ENCODE measurements around the gene PODNL1. TPM values are rescaled to one million over a fixed set of nuclear protein-coding genes. Genes with fewer than 3 reads are reported as not detected.

PODNL1 gene
- total RNA-seq, 1 donor from 2014 or later = 0.18 TPM

- DNase-seq (ENCODE audit: extremely low read depth, low read depth, low spot score) = no peak
These were observed 38.2 kb downstream of the PODNL1 start for GRCh38 chr19:13899912-13900584.

GRCh38 chr19:13899393-13899792, 38.8 kb downstream of the PODNL1 start:
- DNase-seq (ENCODE audit: extremely low read depth, low read depth, low spot score) = no peak

DNA sequence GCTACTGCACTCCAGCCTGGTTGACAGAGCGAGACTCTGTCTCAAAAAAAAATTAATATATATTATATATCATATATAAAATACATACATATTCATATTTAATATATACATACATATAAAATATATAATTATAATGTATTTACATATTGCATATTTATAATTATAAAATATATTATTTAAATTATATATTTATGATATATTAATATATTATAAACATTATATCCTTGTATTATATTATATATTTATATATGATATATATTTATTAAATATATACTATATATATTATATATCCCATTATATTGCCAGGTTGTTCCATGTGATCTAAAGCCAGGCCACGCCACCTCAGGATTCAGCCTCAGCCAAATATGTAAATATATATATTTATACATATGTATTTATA, 42.0 kb downstream of the PODNL1 start:
- DNase-seq (ENCODE audit: extremely low read depth, low read depth, low spot score) = no peak

- no peak for DNase-seq (ENCODE audit: extremely low read depth, low read depth, low spot score)
These were observed 43.7 kb downstream of the PODNL1 start for GRCh38 chr19:13894552-13894951.

DNA sequence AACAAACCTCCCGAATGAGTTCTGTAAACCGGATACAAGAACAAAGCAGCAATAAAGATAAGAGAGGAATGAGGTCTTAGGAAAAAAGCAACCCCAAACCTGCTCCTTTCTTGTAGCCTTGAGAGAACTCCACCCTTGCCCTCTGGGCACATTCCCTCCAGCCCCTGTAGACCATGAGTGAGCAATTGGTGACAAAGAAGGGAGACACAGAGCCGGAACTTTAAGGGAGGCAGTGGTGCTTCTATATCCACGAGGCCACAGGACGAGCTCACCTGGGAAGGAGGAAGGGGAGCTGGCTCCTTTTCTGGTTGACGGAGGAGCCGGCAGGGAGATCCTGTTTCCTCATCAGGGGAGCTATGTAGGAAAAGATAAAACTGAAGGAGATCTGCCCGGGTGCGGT, 45.3 kb downstream of the PODNL1 start:
- no peak for DNase-seq (ENCODE audit: extremely low read depth, low read depth, low spot score)

DNA sequence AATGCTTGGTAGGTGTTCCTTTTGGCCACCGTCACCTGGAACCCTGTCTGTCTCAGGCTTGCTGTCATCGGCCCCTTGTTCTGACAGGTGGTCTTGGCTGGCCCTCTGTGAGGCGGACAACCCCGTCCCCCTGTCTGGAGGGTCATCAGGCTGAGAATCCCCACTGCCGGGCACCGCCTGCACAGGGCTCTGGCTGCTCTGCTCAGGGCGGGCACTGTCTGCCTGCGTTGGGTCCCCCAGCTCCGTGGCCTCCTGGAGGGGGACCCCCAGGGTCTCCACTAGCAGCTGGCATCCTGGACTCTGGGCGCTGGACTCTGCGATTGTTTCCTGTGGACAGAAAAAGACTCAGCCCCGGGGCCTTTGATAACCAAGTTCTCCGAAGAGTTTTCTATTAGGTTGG, 48.1 kb downstream of the PODNL1 start:
- DNase-seq (ENCODE audit: extremely low read depth, low read depth, low spot score) = no peak

GRCh38 chr19:13888281-13888680, 49.9 kb downstream of the PODNL1 start:
- no peak for DNase-seq (ENCODE audit: extremely low read depth, low read depth, low spot score)

DNA sequence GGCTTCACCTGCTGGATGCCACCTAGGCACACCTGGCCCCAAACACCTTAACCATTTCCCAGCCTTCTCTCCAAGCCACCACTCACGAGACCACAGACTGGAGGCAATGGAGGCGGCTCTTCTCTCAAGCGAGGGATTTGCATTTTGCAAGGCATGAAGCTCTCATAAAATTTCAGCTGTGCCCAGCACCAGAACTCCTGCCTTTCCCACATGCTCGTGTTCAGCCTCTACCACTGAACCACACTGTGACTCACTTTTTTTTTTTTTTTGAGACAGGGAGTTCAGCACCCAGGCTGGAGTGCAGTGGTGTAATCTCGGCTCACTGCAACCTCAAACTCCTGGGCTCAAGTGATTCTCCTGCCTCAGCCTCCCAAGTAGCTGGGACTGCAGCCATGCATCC, 50.7 kb downstream of the PODNL1 start:
- DNase-seq (ENCODE audit: extremely low read depth, low read depth, low spot score) = no peak

GRCh38 chr19:13887018-13887436, 51.2 kb downstream of the PODNL1 start:
- DNase-seq (ENCODE audit: extremely low read depth, low read depth, low spot score) = no peak

- DNase-seq (ENCODE audit: extremely low read depth, low read depth, low spot score) = no peak
These were observed 52.3 kb downstream of the PODNL1 start for GRCh38 chr19:13885826-13886365.

DNA sequence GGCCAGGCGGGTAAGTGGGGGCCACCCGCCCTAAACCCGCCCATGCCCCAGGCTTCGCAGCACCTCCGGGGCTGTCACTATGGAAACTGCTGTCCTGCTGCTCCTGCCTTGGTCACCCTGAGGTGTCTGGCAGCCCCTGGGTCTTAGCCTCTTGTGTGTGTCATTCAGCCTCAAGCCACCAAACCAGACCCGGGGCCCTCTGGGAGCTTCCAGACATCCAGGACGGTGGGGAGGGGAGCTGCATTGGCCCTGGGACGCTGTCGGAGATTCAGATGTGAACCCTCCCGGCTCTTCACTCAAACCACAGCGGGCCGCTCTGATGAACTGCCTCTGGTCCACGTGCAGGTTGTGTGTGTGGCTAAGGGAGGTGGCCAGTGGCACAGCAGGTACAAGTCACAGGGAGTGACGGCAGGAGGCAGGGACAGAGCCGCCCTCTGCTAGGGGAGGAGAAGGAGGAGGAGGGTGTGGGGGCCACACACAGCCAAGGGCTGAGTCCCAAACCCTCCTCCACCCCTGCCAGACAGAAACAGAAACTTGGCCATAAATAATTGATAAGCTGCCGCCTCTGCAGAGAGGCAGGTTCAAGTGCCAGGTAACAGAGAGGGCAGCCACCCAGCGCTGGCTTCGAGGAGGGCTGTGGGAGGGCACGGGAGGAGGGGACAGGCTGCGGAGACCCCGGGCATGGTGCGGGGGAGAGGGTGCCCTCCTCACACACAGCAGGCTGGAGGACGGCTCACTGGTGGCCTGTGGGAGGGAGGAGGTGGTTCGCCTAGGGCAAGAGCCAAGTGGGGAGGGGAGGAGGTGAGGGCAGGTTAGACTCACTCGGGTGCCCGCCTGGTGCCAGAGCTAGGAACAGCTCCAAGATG, 53.3 kb downstream of the PODNL1 start:
- no peak for DNase-seq (ENCODE audit: extremely low read depth, low read depth, low spot score)

GRCh38 chr19:13883516-13884064, 54.6 kb downstream of the PODNL1 start:
- no peak for DNase-seq (ENCODE audit: extremely low read depth, low read depth, low spot score)

- no peak for DNase-seq (ENCODE audit: extremely low read depth, low read depth, low spot score)
These were observed 55.4 kb downstream of the PODNL1 start for GRCh38 chr19:13882836-13883235.

DNA sequence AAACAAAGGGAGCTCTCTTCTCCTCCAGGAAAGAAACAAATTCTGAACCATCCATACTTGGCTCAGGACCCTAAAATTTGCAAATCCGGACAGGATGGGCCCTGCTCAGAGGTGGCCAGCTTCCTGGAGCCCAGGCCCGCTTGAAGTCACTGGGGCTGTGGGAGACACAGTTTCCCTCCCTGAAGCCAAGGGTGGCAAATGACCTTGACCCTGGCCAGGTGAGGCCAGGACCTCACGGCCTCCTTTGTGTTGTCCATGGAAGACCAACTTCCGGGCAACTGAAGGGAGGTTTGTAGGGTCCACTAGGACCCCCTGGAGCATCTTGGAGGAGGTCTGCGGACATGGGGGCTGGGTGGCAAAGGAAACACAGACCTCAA, 55.8 kb downstream of the PODNL1 start:
- DNase-seq (ENCODE audit: extremely low read depth, low read depth, low spot score) = no peak

- no peak for DNase-seq (ENCODE audit: extremely low read depth, low read depth, low spot score)
These were observed 56.4 kb downstream of the PODNL1 start for GRCh38 chr19:13881692-13882418.

GRCh38 chr19:13881251-13881691, 56.9 kb downstream of the PODNL1 start:
- DNase-seq (ENCODE audit: extremely low read depth, low read depth, low spot score) = no peak

Other genes with a start within 250 kb of the PODNL1 start
- gene MRI1, start 173.9 kb downstream of the PODNL1 start, total RNA-seq = 34.0 and 74.2 TPM in 2 replicates
- 200 and 202 TPM in 2 replicates for gene C19orf53, start 164.0 kb downstream of the PODNL1 start, total RNA-seq
- gene ZSWIM4, start 143.0 kb downstream of the PODNL1 start, total RNA-seq = 20.4 and 44.7 TPM in 2 replicates
- gene NANOS3, start 61.3 kb downstream of the PODNL1 start, total RNA-seq = 1.6 TPM in 1 of 2 replicates, not detected in the other
- 0.15 and 1.4 TPM in 2 replicates for gene BRME1, start 32.3 kb downstream of the PODNL1 start, total RNA-seq
- 23.3 and 36.0 TPM in 2 replicates for gene CC2D1A, start 32.2 kb downstream of the PODNL1 start, total RNA-seq
- 22.7 and 30.0 TPM in 2 replicates for gene DCAF15, start 14.1 kb upstream of the PODNL1 start, total RNA-seq
- gene RFX1, start 67.9 kb upstream of the PODNL1 start, total RNA-seq = 6.7 and 8.2 TPM in 2 replicates
- not detected in 2 replicates for gene RLN3, start 89.7 kb upstream of the PODNL1 start, total RNA-seq
- 8.4 and 13.5 TPM in 2 replicates for gene IL27RA, start 93.3 kb upstream of the PODNL1 start, total RNA-seq
- gene PALM3, start 123.7 kb upstream of the PODNL1 start, total RNA-seq = not detected in 2 replicates
- gene MISP3, start 134.4 kb upstream of the PODNL1 start, total RNA-seq = 0.41 and 0.78 TPM in 2 replicates
- not detected in 2 replicates for gene C19orf67, start 147.4 kb upstream of the PODNL1 start, total RNA-seq
- gene SAMD1, start 152.3 kb upstream of the PODNL1 start, total RNA-seq = 26.5 and 43.0 TPM in 2 replicates
- 79.6 and 83.4 TPM in 2 replicates for gene PRKACA, start 179.3 kb upstream of the PODNL1 start, total RNA-seq
- gene ASF1B, start 198.2 kb upstream of the PODNL1 start, total RNA-seq = 3.6 and 17.7 TPM in 2 replicates